ENCODE results near the gene SH3GL3.

The SH3GL3 gene

GRCh38 chr15:83574345-83574744 is 127.2 kb downstream of the SH3GL3 start:
- TF ChIP-seq TEAD4 (IDR thresholded peaks at IDR 0.05) (no peak), MAX (IDR thresholded peaks at IDR 0.05) (no peak), NFIC (IDR thresholded peaks at IDR 0.05) (no peak), ZBTB7A (IDR thresholded peaks at IDR 0.05; ENCODE audit: low read depth) (no peak), TAF1 (IDR thresholded peaks at IDR 0.05; ENCODE audit: low read depth) (no peak), CEBPB (IDR thresholded peaks at IDR 0.05) (no peak), REST (IDR thresholded peaks at IDR 0.05; ENCODE audit: low read depth) (no peak), RAD21 (IDR thresholded peaks at IDR 0.05; ENCODE audit: low read depth) (no peak), YY1 (IDR thresholded peaks at IDR 0.05; ENCODE audit: low read depth) (no peak), USF1 (IDR thresholded peaks at IDR 0.05) (no peak), EGR1 (IDR thresholded peaks at IDR 0.05) (no peak), EP300 (IDR thresholded peaks at IDR 0.05; ENCODE audit: borderline replicate concordance) (no peak), CREB1 (IDR thresholded peaks at IDR 0.05; ENCODE audit: low read depth) (no peak), FOXM1 (IDR thresholded peaks at IDR 0.05; ENCODE audit: borderline replicate concordance, low read depth) (no peak)

- TF ChIP-seq EP300 (IDR thresholded peaks at IDR 0.05; ENCODE audit: borderline replicate concordance) (no peak), REST (IDR thresholded peaks at IDR 0.05; ENCODE audit: low read depth) (no peak), TAF1 (IDR thresholded peaks at IDR 0.05; ENCODE audit: low read depth) (no peak), RAD21 (IDR thresholded peaks at IDR 0.05; ENCODE audit: low read depth) (no peak), TEAD4 (IDR thresholded peaks at IDR 0.05) (no peak), MAX (IDR thresholded peaks at IDR 0.05) (no peak), USF1 (IDR thresholded peaks at IDR 0.05) (no peak), FOXM1 (IDR thresholded peaks at IDR 0.05; ENCODE audit: borderline replicate concordance, low read depth) (no peak), CREB1 (IDR thresholded peaks at IDR 0.05; ENCODE audit: low read depth) (no peak), TCF12 (IDR thresholded peaks at IDR 0.05; ENCODE audit: low read depth) (no peak), ZBTB7A (IDR thresholded peaks at IDR 0.05; ENCODE audit: low read depth) (no peak), EGR1 (IDR thresholded peaks at IDR 0.05) (no peak), CEBPB (IDR thresholded peaks at IDR 0.05) (no peak), NFIC (IDR thresholded peaks at IDR 0.05) (no peak), YY1 (IDR thresholded peaks at IDR 0.05; ENCODE audit: low read depth) (no peak)
Measured at GRCh38 chr15:83578691-83579090, 131.6 kb downstream of the SH3GL3 start.

- no peak for TF ChIP-seq FOXM1 (IDR thresholded peaks at IDR 0.05; ENCODE audit: borderline replicate concordance, low read depth)
- TF ChIP-seq ZBTB7A (IDR thresholded peaks at IDR 0.05; ENCODE audit: low read depth): no peak
- TF ChIP-seq REST (IDR thresholded peaks at IDR 0.05; ENCODE audit: low read depth): no peak
- TF ChIP-seq USF1 (IDR thresholded peaks at IDR 0.05): no peak
- no peak for TF ChIP-seq TAF1 (IDR thresholded peaks at IDR 0.05; ENCODE audit: low read depth)
- no peak for TF ChIP-seq NFIC (IDR thresholded peaks at IDR 0.05)
- TF ChIP-seq EGR1 (IDR thresholded peaks at IDR 0.05): no peak
- no peak for TF ChIP-seq EP300 (IDR thresholded peaks at IDR 0.05; ENCODE audit: borderline replicate concordance)
- TF ChIP-seq RAD21 (IDR thresholded peaks at IDR 0.05; ENCODE audit: low read depth): no peak
- no peak for TF ChIP-seq CEBPB (IDR thresholded peaks at IDR 0.05)
- no peak for TF ChIP-seq MAX (IDR thresholded peaks at IDR 0.05)
- no peak for TF ChIP-seq CREB1 (IDR thresholded peaks at IDR 0.05; ENCODE audit: low read depth)
- no peak for TF ChIP-seq YY1 (IDR thresholded peaks at IDR 0.05; ENCODE audit: low read depth)
- TF ChIP-seq TEAD4 (IDR thresholded peaks at IDR 0.05): no peak
- TF ChIP-seq TCF12 (IDR thresholded peaks at IDR 0.05; ENCODE audit: low read depth): no peak
Measured at GRCh38 chr15:83581381-83581780, 134.2 kb downstream of the SH3GL3 start.

Measured in Ishikawa (cell line).